Natural killer cell (primary cell): ENCODE data around the gene NDP. TPM values are rescaled to one million over a fixed set of nuclear protein-coding genes. Genes with fewer than 3 reads are reported as not detected.

ENCODE experiments used
- ATAC-seq, 3 donors: fragments of 150-1000 bp in 2 of 3; fragments of 200-7000 bp in 1 of 3; cut with Tn5 transposase; 1 replicate in 1 of 3; 2 replicates in 2 of 3; pipeline ENCODE4 v1.10.0; 2021; ENCODE audit warnings: mild to moderate bottlenecking in 2 of 3, moderate library complexity in 2 of 3
- DNase-seq, 2 donors: peaks; one replicate each; pipeline versions ENCODE4 v3.0.0 to v3.0.0-alpha.2; 2013 to 2021; ENCODE audit warnings: mixed read lengths in 1 of 2
- H3K27ac ChIP-seq: one replicate; pipeline ENCODE4 v1.5.1; 2013; ENCODE audit warnings: mild to moderate bottlenecking, low read length
- H3K27me3 ChIP-seq: one replicate; pipeline ENCODE4 v1.6.1; 2013; ENCODE audit warnings: low read length; ENCODE audit not compliant: control insufficient read depth, insufficient read depth
- H3K36me3 ChIP-seq: one replicate; pipeline ENCODE4 v1.6.1; 2013; ENCODE audit warnings: low read length; ENCODE audit not compliant: control insufficient read depth, insufficient read depth
- H3K4me1 ChIP-seq: one replicate; pipeline ENCODE4 v1.6.1; 2013; ENCODE audit warnings: low read length; ENCODE audit not compliant: control insufficient read depth, insufficient read depth
- H3K4me3 ChIP-seq: one replicate; pipeline ENCODE4 v1.5.1; 2013; ENCODE audit warnings: low read length
- H3K9me3 ChIP-seq: one replicate; pipeline ENCODE4 v1.6.1; 2013; ENCODE audit warnings: low read length; ENCODE audit not compliant: control insufficient read depth, insufficient read depth
- H3K27ac Mint-ChIP-seq, 2 donors: one replicate each; pipeline ENCODE4 v1.8.0; 2022; ENCODE audit warnings: mild to moderate bottlenecking in 2 of 2, mixed read lengths in 2 of 2, moderate library complexity in 1 of 2
- H3K27me3 Mint-ChIP-seq, 2 donors: one replicate each; pipeline ENCODE4 v1.8.0; 2022; ENCODE audit warnings: low read depth in 2 of 2, mixed read lengths in 2 of 2
- H3K36me3 Mint-ChIP-seq: one replicate; pipeline ENCODE4 v1.8.0; 2022; ENCODE audit warnings: mixed read lengths
- H3K4me1 Mint-ChIP-seq, 2 donors: one replicate each; pipeline ENCODE4 v1.8.0; 2022; ENCODE audit warnings: mixed read lengths in 2 of 2
- H3K4me3 Mint-ChIP-seq: one replicate; pipeline ENCODE4 v1.8.0; 2022; ENCODE audit warnings: mild to moderate bottlenecking, moderate library complexity, mixed read lengths
- H3K9me3 Mint-ChIP-seq, 2 donors: one replicate each; pipeline ENCODE4 v1.8.0; 2022; ENCODE audit warnings: mixed read lengths in 2 of 2
- WGBS: methylation state at CpG from one replicate; pipeline ENCODE4 v1.1.7; 2013; ENCODE audit warnings: missing lambda C conversion rate; ENCODE audit not compliant: insufficient coverage; 5-methylcytosine and 5-hydroxymethylcytosine counted together
- intact Hi-C: fragments of 100-400 bp; cut with micrococcal nuclease; formaldehyde crosslinking; loops from one replicate; pipeline ENCODE4 v1.14.2; 2022
- total RNA-seq, 4 donors: library from RNA; stranded (reverse); fragments of 120-200 nt in 1 of 4; gene quantifications; one replicate each; pipeline versions ENCODE4 v1.2.3 to v1.2.4, GENCODE V29; 2013 to 2022
- TF ChIP-seq, protein P1 (sequence below): fragments of 200-600 bp; IDR thresholded peaks from one replicate; pipeline ENCODE4 v1.8.0; 2022; ENCODE audit warnings: antibody characterized with exemption

The NDP gene
- total RNA-seq, 3 donors from 2014 or later (not counting 1 experiment from before 2014, with no cell fraction given): not detected

DNA sequence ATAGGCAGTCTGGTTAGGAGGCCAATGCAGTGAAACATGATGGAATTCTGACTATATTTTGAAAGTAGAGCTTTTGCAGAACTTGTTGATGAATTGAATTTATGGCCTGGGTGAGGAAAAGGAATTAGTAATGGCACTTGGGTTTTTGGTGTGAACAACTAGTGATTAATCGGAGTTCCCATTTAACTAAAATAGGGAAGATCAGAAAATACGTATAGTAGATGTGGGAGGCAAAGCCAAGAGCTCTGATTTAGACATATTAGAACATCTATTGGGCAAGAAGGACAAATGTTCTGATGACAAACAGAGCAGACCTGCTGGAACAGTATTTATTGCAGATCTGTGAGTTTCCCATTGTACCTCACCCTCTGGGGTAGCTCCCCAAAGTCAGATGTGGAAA is 12.3 kb upstream of the NDP start:
- H3K27ac Mint-ChIP-seq: no peak overlapping the region
- no peak for ATAC-seq
- WGBS: 79% methylated on average over 2 of the region's 2 CpGs

GRCh38 chrX:43978226-43978625 is 5.0 kb upstream of the NDP start:
- peaks cover 5% of the 10 kb centered on the region for H3K4me1 ChIP-seq
- H3K4me3 Mint-ChIP-seq: no peak overlapping the region
- no peaks in the 10 kb centered on the region for H3K36me3 Mint-ChIP-seq
- intact Hi-C loops: no loop called here
- TF ChIP-seq, protein P1, sequence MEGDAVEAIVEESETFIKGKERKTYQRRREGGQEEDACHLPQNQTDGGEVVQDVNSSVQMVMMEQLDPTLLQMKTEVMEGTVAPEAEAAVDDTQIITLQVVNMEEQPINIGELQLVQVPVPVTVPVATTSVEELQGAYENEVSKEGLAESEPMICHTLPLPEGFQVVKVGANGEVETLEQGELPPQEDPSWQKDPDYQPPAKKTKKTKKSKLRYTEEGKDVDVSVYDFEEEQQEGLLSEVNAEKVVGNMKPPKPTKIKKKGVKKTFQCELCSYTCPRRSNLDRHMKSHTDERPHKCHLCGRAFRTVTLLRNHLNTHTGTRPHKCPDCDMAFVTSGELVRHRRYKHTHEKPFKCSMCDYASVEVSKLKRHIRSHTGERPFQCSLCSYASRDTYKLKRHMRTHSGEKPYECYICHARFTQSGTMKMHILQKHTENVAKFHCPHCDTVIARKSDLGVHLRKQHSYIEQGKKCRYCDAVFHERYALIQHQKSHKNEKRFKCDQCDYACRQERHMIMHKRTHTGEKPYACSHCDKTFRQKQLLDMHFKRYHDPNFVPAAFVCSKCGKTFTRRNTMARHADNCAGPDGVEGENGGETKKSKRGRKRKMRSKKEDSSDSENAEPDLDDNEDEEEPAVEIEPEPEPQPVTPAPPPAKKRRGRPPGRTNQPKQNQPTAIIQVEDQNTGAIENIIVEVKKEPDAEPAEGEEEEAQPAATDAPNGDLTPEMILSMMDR: no peak
- no peak overlapping the region for H3K4me3 ChIP-seq
- WGBS: 74% methylated on average over 3 of the region's 3 CpGs
- peaks cover 5% of the 10 kb centered on the region for H3K27me3 ChIP-seq
- H3K27ac ChIP-seq: no peak overlapping the region
- no peak for ATAC-seq
- H3K36me3 ChIP-seq: no peaks in the 10 kb centered on the region
- H3K9me3 Mint-ChIP-seq: no peaks in the 10 kb centered on the region
- DNase-seq: no peak
- peaks cover 18 to 41% of the 10 kb centered on the region in 2 donors for H3K27me3 Mint-ChIP-seq
- H3K27ac Mint-ChIP-seq: no peak overlapping the region
- H3K4me1 Mint-ChIP-seq: peaks cover 8% of the 10 kb centered on the region in 2 donors
- H3K9me3 ChIP-seq: no peaks in the 10 kb centered on the region

More for the DNA sequence above, 12.3 kb upstream of the NDP start:
- intact Hi-C loops: no loop called here
- no peaks in the 10 kb centered on the region for H3K9me3 Mint-ChIP-seq
- no peak overlapping the region for H3K4me3 ChIP-seq
- no peaks in the 10 kb centered on the region for H3K9me3 ChIP-seq
- H3K4me3 Mint-ChIP-seq: no peak overlapping the region
- H3K4me1 Mint-ChIP-seq: no peaks in the 10 kb centered on the region
- no peak overlapping the region for H3K27ac ChIP-seq
- no peaks in the 10 kb centered on the region for H3K36me3 Mint-ChIP-seq
- H3K27me3 Mint-ChIP-seq: no peaks in the 10 kb centered on the region
- TF ChIP-seq, protein P1: no peak
- no peak for DNase-seq
- no peaks in the 10 kb centered on the region for H3K27me3 ChIP-seq
- H3K36me3 ChIP-seq: no peaks in the 10 kb centered on the region
- H3K4me1 ChIP-seq: no peaks in the 10 kb centered on the region

DNA sequence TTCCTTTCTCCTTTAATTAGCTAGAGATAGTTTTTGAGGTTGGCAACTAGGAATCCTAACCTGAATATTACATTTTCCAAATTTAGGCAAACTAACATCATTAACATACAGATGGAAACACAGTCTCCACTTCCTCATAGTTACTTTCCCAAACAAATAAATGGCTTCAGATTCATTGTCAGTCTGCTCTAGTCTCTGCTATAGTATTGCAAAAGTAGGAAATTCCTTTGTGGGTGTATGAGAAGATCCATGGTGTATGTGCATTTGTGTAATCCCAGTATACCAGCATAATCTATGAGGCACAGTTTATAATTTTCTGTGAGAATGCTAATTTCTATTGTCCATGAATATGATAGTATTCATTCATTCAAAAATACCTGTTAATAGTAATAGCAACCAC is 3.0 kb upstream of the NDP start:
- H3K4me1 Mint-ChIP-seq: peaks cover 11 to 14% of the 10 kb centered on the region in 2 donors
- Histone ChIP-seq H3K9me3 (no peaks in the 10 kb centered on the region), H3K27ac (no peak overlapping the region), H3K36me3 (no peaks in the 10 kb centered on the region), H3K27me3 (peaks cover 5% of the 10 kb centered on the region), H3K4me1 (peaks cover 9% of the 10 kb centered on the region), H3K4me3 (no peak overlapping the region)
- DNase-seq: no peak
- ATAC-seq: no peak
- intact Hi-C loops: no loop called here
- no peak overlapping the region for H3K27ac Mint-ChIP-seq
- TF ChIP-seq, protein P1: no peak
- H3K27me3 Mint-ChIP-seq: peaks cover 27 to 57% of the 10 kb centered on the region in 2 donors
- no peaks in the 10 kb centered on the region for H3K9me3 Mint-ChIP-seq
- no peaks in the 10 kb centered on the region for H3K36me3 Mint-ChIP-seq
- no peak overlapping the region for H3K4me3 Mint-ChIP-seq

GRCh38 chrX:43975796-43976195 is 2.6 kb upstream of the NDP start:
- Histone ChIP-seq H3K4me3 (no peak overlapping the region), H3K27me3 (peaks cover 5% of the 10 kb centered on the region), H3K27ac (no peak overlapping the region), H3K4me1 (peaks cover 9% of the 10 kb centered on the region), H3K9me3 (no peaks in the 10 kb centered on the region), H3K36me3 (no peaks in the 10 kb centered on the region)
- intact Hi-C loops: no loop called here
- Mint-ChIP-seq H3K27me3 (peaks cover 27 to 57% of the 10 kb centered on the region in 2 donors), H3K27ac (no peak overlapping the region), H3K9me3 (no peaks in the 10 kb centered on the region), H3K4me1 (peaks cover 11 to 14% of the 10 kb centered on the region in 2 donors), H3K36me3 (no peaks in the 10 kb centered on the region), H3K4me3 (no peak overlapping the region)
- WGBS: 78% methylated on average over 5 of the region's 5 CpGs
- TF ChIP-seq, protein P1: no peak
- DNase-seq (no peak), ATAC-seq (no peak)
